ENCODE results near the gene GRXCR2. TPM values are rescaled to one million over a fixed set of nuclear protein-coding genes. Genes with fewer than 3 reads are reported as not detected.
"Not testable (repeated sequence)": the region's sequence is repeated elsewhere in the genome, so short reads cannot be mapped to it uniquely, and the experiment has no call there.

Gene GRXCR2
- total and polyA plus RNA-seq, 2 of the 4 experiments (the other 2 are of a cell fraction): not detected

DNA sequence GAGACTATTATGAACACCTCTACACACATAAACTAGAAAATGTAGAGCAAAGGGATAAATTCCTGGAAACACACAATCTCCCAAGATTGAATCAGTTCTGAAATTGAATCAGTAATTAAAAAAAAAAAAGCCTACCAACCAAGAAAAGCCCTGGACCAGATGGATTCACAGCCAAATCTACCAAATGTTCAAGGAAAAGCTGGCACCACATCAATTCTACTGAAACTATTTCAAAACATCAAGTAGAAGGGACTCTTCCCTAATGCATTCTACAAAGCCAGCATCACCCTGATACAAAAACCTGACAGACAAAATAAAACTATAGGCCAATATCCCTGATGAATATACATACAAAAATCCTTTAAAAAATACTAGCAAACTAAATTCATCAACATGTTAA is 25.4 kb upstream of the GRXCR2 start:
- Histone ChIP-seq H3K4me3 (ENCODE audit: insufficient read depth, low read depth, low read length) (no peak overlapping the region), H3K14ac (replicated peaks; ENCODE audit: low read depth, low read length) (no peak overlapping the region), H4K91ac (ENCODE audit: insufficient read depth, low read depth, low read length) (no peak overlapping the region), H3K36me3 (ENCODE audit: control insufficient read depth, insufficient read depth, low read length) (no peaks in the 10 kb centered on the region), H3K9me1 (ENCODE audit: insufficient read depth, low read length) (no peaks in the 10 kb centered on the region), H3K27me3 (ENCODE audit: control insufficient read depth, insufficient read depth, low read length) (peaks cover 2% of the 10 kb centered on the region), H2BK5ac (ENCODE audit: low read depth, low read length, poor library complexity, severe bottlenecking) (no peak overlapping the region), H2BK120ac (ENCODE audit: low read depth, low read length) (no peak overlapping the region), H2AFZ (replicated peaks; ENCODE audit: low read length, poor library complexity) (no peak overlapping the region), H3K79me1 (ENCODE audit: low read depth in 1 of 2, low read length in 2 of 2) (no peaks in the 10 kb centered on the region), H3K4me1 (ENCODE audit: control insufficient read depth, insufficient read depth, low read length) (no peaks in the 10 kb centered on the region), H3K27ac (ENCODE audit: insufficient read depth, low read length) (no peak overlapping the region), H3K4ac (ENCODE audit: low read depth, low read length) (no peak overlapping the region), H4K5ac (ENCODE audit: low read depth, low read length) (no peak overlapping the region), H2AK9ac (replicated peaks; ENCODE audit: low read depth, low read length, poor library complexity) (no peak overlapping the region), H2AK5ac (ENCODE audit: low read depth, low read length) (no peak overlapping the region), H3K18ac (ENCODE audit: low read depth, low read length) (no peak overlapping the region), H3K56ac (ENCODE audit: extremely low read depth, insufficient read depth, low read length) (no peak overlapping the region), H4K20me1 (ENCODE audit: insufficient read depth, low read length) (no peaks in the 10 kb centered on the region), H3K4me2 (ENCODE audit: low read depth, low read length) (no peak overlapping the region), H3K9me3 (ENCODE audit: control insufficient read depth, insufficient read depth, low read length) (no peaks in the 10 kb centered on the region), H3K9ac (ENCODE audit: low read depth, low read length) (no peak overlapping the region), H4K8ac (ENCODE audit: low read depth in 2 of 2, low read length in 2 of 2) (no peak overlapping the region), H2BK15ac (ENCODE audit: low read depth, low read length) (no peak overlapping the region), H3K23ac (ENCODE audit: low read depth, low read length) (no peak overlapping the region), H2BK20ac (ENCODE audit: low read depth, low read length) (no peak overlapping the region)
- dilution Hi-C loops (cut with HindIII; ENCODE audit: low sequenced_read_pairs, unreplicated experiment) (no loop called here), intact Hi-C loops (cut with micrococcal nuclease) (no loop called here), in situ Hi-C loops (cut with MboI; ENCODE audit: low sequenced_read_pairs) (no loop called here)
- no peak for DNase-seq
- no peak for TF ChIP-seq RAD21 (IDR thresholded peaks at IDR 0.05; ENCODE audit: low read length)
- TF ChIP-seq MAFK (IDR thresholded peaks at IDR 0.05; ENCODE audit: low read depth, low read length): no peak
- no peak for TF ChIP-seq NFE2L2 (IDR thresholded peaks at IDR 0.05; ENCODE audit: low read depth, low read length)
- CTCF ChIA-PET: no interaction called here
- no TSS peak for BruUV-seq (replicated peaks)
- POLR2A ChIA-PET (ENCODE audit: unreplicated experiment): no interaction called here
- ATAC-seq (ENCODE audit: low read depth): no peak

DNA sequence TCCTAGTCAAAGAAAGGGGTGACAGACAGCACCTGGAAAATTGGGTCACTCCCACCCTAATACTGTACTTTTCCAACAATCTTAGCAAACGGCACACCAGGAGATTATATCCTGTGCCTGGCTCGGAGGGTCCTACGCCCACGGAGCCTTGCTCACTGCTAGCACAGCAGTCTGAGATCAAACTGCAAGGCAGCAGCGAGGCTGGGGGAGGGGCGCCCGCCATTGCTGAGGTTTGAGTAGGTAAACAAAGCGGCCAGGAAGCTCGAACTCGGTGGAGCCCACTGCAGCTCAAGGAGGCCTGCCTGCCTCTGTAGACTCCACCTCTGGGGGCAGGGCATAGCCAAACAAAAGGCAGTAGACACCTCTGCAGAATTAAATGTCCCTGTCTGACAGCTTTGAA is 18.6 kb upstream of the GRXCR2 start:
- H3K4ac ChIP-seq (ENCODE audit: low read depth, low read length); H3K9me3 ChIP-seq (ENCODE audit: control insufficient read depth, insufficient read depth, low read length); dilution Hi-C loops (cut with HindIII; ENCODE audit: low sequenced_read_pairs, unreplicated experiment); H2AK5ac ChIP-seq (ENCODE audit: low read depth, low read length); intact Hi-C loops (cut with micrococcal nuclease); in situ Hi-C loops (cut with MboI; ENCODE audit: low sequenced_read_pairs); H3K27ac ChIP-seq (ENCODE audit: insufficient read depth, low read length); H2AFZ ChIP-seq (replicated peaks; ENCODE audit: low read length, poor library complexity); H3K23ac ChIP-seq (ENCODE audit: low read depth, low read length); H3K27me3 ChIP-seq (ENCODE audit: control insufficient read depth, insufficient read depth, low read length); H4K5ac ChIP-seq (ENCODE audit: low read depth, low read length); DNase-seq; H3K4me1 ChIP-seq (ENCODE audit: control insufficient read depth, insufficient read depth, low read length); H3K79me1 ChIP-seq (ENCODE audit: low read depth in 1 of 2, low read length in 2 of 2); H2BK15ac ChIP-seq (ENCODE audit: low read depth, low read length); H2AK9ac ChIP-seq (replicated peaks; ENCODE audit: low read depth, low read length, poor library complexity); H2BK5ac ChIP-seq (ENCODE audit: low read depth, low read length, poor library complexity, severe bottlenecking); CTCF ChIA-PET; H3K9ac ChIP-seq (ENCODE audit: low read depth, low read length); H3K9me1 ChIP-seq (ENCODE audit: insufficient read depth, low read length); H4K91ac ChIP-seq (ENCODE audit: insufficient read depth, low read depth, low read length); H3K36me3 ChIP-seq (ENCODE audit: control insufficient read depth, insufficient read depth, low read length); H3K18ac ChIP-seq (ENCODE audit: low read depth, low read length); H3K4me2 ChIP-seq (ENCODE audit: low read depth, low read length); H3K4me3 ChIP-seq (ENCODE audit: insufficient read depth, low read depth, low read length); H3K56ac ChIP-seq (ENCODE audit: extremely low read depth, insufficient read depth, low read length); POLR2A ChIA-PET (ENCODE audit: unreplicated experiment); H2BK120ac ChIP-seq (ENCODE audit: low read depth, low read length); ATAC-seq (ENCODE audit: low read depth); H3K14ac ChIP-seq (replicated peaks; ENCODE audit: low read depth, low read length); H4K20me1 ChIP-seq (ENCODE audit: insufficient read depth, low read length); BruUV-seq (replicated peaks); H2BK20ac ChIP-seq (ENCODE audit: low read depth, low read length); H4K8ac ChIP-seq (ENCODE audit: low read depth in 2 of 2, low read length in 2 of 2): not testable (repeated sequence)
- WGBS, 2 experiments (ENCODE audit: extremely low coverage in 2 of 2, insufficient read length in 1 of 2): no CpG with 5 or more reads among the region's 10 CpGs
